ENCODE measurements around the gene SGCA.

Gene SGCA

GRCh38 chr17:50183421-50183994, 17.7 kb downstream of the SGCA start:
- no peak for DNase-seq

GRCh38 chr17:50184064-50184463, 18.3 kb downstream of the SGCA start:
- no peak for DNase-seq

GRCh38 chr17:50184611-50185398, 19.0 kb downstream of the SGCA start:
- no peak for DNase-seq

GRCh38 chr17:50185631-50186471, 20.0 kb downstream of the SGCA start:
- DNase-seq = no peak

DNA sequence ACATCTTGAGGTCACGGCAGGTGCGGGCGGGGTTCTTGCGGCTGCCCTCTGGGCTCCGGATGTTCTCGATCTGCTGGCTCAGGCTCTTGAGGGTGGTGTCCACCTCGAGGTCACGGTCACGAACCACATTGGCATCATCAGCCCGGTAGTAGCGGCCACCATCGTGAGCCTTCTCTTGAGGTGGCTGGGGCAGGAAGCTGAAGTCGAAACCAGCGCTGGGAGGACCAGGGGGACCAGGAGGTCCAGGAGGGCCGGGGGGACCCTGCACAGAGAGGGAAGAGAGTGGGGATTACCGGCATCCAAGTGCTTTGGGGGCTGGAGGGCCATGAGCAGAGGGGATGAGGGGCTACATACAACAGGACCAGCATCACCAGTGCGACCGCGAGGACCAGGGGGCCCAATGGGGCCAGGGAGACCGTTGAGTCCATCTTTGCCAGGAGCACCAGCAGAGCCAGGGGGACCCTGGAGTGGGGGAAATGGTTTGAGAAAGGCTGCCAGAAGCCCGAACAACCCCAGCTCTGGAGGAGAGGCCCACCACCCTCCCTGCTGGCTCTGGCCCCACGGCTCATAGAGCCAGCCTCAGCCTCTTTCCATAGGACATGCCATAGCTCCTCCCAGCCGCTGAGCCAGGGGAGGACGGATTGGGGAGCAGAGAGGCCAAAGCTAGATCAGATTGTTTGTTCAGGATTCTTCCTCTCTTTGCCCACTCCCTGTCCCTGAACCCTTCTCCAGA, 21.0 kb downstream of the SGCA start:
- no peak for DNase-seq

GRCh38 chr17:50187394-50187725, 21.6 kb downstream of the SGCA start:
- DNase-seq = no peak

- DNase-seq = no peak
Observed at GRCh38 chr17:50187751-50188530, 22.1 kb downstream of the SGCA start.

GRCh38 chr17:50188531-50188920, 22.7 kb downstream of the SGCA start:
- no peak for DNase-seq

DNA sequence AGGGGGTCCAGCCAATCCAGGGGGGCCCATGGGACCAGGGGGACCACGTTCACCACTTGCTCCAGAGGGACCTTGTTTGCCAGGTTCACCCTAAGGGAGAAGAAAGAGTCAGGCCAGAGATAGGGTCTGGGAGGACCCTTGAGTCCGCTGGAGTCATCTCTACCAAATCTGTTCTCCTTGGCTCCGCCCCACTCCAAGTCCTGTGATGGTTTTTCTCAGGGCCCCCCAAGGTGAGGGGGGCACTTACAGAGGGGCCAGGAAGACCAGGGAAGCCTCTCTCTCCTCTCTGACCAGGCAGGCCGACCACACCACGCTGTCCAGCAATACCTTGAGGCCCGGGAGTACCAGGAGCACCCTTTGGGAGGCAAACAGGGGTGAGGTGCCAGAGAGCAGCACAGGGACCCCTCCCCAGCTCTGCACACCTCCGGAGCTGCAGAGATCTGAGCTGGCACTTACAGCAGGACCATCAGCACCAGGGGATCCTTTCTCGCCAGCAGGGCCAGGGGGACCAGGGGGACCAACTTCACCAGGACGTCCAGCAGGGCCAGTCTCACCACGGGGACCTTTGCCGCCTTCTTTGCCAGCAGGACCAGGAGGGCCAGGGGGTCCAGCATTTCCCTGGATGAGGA, 23.2 kb downstream of the SGCA start:
- DNase-seq = no peak

GRCh38 chr17:50189550-50190292, 23.9 kb downstream of the SGCA start:
- DNase-seq = no peak

DNA sequence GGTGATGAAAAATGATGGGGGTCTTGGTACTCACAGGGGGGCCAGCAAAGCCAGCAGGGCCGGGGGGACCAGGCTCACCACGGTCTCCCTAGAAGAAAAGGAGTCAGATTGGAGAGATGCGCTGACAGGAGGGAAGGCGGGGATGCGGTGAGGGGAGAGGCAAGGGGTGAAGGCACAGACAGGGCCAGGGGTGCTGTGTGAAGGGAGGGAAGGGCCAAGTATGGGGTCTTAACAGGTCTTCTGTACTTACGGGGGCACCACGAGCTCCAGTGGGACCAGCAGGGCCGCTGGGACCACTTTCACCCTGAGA, 24.4 kb downstream of the SGCA start:
- no peak for DNase-seq

DNA sequence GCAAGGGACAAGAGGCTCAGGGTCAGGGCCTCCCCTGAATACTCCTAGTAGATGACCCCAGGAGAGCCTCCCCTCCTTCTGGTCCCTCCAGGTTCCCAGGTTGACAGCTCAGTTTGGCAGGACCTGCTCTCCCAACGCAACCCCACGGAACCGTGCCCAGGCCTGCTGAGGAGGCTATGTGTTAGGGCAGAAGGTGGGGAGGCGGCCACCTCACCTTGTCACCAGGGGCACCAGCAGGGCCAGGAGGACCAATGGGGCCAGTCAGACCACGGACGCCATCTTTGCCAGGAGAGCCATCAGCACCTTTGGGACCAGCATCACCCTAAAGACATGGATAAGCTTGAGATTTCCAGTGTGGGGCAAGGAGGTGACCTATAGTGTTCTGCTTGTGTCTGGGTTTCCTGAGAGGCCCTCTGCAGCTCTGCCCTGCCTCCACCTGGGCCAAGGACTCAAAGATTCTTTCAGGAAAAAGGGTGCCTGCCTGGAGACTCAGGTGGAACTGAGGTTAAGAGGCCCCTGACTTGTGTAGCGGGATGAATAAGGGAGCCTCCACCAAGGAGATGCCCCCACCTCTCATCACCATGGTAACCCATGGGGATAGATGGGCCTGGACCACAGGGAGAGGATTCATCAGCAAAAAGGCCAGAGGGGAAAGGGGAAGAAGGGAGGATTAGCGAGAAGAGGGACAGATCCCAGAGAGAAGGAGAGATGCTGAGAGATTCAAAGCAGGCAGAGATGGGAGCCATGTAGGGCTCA, 25.0 kb downstream of the SGCA start:
- DNase-seq = no peak

DNA sequence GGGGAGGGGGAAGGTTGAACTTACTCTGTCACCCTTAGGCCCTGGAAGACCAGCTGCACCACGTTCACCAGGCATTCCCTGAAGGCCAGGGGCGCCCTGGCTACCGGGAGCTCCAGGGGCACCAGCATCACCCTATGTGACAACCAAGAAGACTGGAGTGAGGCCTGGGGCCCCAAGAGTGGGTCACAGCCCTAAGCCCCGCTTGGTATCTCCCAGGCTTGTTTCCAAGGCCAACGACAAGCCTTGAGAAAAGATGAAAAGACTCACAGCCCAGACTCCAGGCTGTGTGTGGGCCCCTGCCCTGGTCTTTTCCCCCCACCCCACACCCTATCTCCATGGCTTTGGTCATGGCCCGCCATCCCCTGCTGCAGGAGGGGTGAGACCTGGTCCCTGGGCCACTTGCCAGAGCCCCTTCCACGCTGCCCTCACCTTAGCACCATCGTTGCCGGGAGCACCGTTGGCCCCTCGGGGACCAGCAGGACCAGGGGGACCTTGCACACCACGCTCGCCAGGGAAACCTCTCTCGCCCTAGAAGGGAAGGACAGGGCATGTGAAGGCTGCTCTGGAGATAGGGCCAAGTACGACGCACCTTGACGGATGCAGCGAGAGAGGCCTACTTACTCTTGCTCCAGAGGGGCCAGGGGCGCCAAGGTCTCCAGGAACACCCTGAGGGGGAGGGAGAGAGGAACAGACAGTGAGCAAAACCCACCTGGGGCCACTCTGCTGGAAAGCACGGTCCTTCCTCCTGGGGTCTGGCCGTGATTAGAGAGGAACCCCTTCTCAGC, 25.7 kb downstream of the SGCA start:
- DNase-seq = no peak

- DNase-seq = no peak
Observed at GRCh38 chr17:50192144-50192617, 26.4 kb downstream of the SGCA start.

DNA sequence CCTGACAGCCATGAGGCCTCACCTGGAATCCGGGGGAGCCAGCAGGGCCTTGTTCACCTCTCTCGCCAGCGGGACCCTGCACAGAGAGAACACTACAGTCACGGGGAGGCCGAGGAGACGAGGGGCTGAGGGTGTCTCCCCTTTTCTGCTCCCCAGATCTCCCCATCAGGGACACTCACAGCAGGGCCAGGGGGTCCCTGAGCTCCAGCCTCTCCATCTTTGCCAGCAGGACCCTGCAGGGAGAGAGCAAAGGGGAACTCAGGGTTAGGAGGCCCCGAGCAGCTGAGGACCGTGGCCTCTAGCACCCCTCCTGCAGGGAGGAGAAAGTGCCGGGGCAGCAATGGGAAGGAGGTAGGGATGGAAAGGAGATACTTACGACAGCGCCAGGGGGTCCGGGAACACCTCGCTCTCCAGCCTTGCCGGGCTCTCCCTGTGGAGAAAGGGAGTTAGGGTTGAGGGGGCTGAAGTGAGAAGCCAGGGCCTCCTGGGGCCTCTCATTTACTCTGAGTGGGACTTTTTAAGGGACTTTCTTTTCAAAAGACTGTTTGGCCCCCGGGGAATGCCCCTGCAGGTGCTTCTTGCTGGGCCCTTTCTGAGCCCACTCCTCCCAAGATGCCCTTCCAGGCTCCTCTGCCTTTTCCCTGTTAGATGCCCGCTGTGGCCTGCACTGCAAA, 26.9 kb downstream of the SGCA start:
- DNase-seq = no peak

GRCh38 chr17:50194140-50194933, 28.5 kb downstream of the SGCA start:
- DNase-seq = no peak

GRCh38 chr17:50194934-50195865, 29.4 kb downstream of the SGCA start:
- no peak for DNase-seq
